ENCODE measurements around the gene PGLYRP2.

- TF ChIP-seq ZNF626 (tag by site-specific recombination; IDR thresholded peaks at IDR 0.05) (no peak), GLI4 (tag by site-specific recombination; IDR thresholded peaks at IDR 0.05) (no peak), ZNF843 (tag by site-specific recombination; IDR thresholded peaks at IDR 0.05) (no peak), ZNF433 (tag by site-specific recombination; IDR thresholded peaks at IDR 0.05; ENCODE audit: low read depth) (no peak)
- TF ChIP-seq, protein P1, sequence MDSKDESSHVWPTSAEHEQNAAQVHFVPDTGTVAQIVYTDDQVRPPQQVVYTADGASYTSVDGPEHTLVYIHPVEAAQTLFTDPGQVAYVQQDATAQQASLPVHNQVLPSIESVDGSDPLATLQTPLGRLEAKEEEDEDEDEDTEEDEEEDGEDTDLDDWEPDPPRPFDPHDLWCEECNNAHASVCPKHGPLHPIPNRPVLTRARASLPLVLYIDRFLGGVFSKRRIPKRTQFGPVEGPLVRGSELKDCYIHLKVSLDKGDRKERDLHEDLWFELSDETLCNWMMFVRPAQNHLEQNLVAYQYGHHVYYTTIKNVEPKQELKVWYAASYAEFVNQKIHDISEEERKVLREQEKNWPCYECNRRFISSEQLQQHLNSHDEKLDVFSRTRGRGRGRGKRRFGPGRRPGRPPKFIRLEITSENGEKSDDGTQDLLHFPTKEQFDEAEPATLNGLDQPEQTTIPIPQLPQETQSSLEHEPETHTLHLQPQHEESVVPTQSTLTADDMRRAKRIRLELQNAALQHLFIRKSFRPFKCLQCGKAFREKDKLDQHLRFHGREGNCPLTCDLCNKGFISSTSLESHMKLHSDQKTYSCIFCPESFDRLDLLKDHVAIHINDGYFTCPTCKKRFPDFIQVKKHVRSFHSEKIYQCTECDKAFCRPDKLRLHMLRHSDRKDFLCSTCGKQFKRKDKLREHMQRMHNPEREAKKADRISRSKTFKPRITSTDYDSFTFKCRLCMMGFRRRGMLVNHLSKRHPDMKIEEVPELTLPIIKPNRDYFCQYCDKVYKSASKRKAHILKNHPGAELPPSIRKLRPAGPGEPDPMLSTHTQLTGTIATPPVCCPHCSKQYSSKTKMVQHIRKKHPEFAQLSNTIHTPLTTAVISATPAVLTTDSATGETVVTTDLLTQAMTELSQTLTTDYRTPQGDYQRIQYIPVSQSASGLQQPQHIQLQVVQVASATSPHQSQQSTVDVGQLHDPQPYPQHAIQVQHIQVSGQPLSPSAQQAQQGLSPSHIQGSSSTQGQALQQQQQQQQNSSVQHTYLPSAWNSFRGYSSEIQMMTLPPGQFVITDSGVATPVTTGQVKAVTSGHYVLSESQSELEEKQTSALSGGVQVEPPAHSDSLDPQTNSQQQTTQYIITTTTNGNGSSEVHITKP (tag by site-specific recombination; IDR thresholded peaks at IDR 0.05): no peak
These were observed 56.2 kb downstream of the PGLYRP2 start for GRCh38 chr19:15423130-15423529.
